IMR-90 (cell line): ENCODE data around the gene CRIP1.

ENCODE experiments used
- BHLHE40 ChIP-seq: fragments of 150-350 bp; IDR thresholded peaks from 2 replicates; pipeline ENCODE4 v1.6.1; 2016; ENCODE audit warnings: mild to moderate bottlenecking, low read depth, low read length
- CEBPB ChIP-seq: IDR thresholded peaks from 2 replicates; pipeline ENCODE4 v1.6.1; 2012; ENCODE audit warnings: low read depth, low read length, improper control_type of control experiment
- CTCF ChIP-seq: conservative IDR thresholded peaks from 2 replicates; pipeline ENCODE4 v1.5.1; 2012; ENCODE audit warnings: mild to moderate bottlenecking, low read depth, low read length, improper control_type of control experiment
- FOS ChIP-seq: fragments of 150-350 bp; IDR thresholded peaks from 2 replicates; pipeline ENCODE4 v1.6.1; 2016; ENCODE audit warnings: low read depth, low read length
- MAFK ChIP-seq: IDR thresholded peaks from 2 replicates; pipeline ENCODE4 v1.6.1; 2012; ENCODE audit warnings: low read depth, low read length, improper control_type of control experiment
- MAZ ChIP-seq: IDR thresholded peaks from 2 replicates; pipeline ENCODE4 v1.6.1; 2012; ENCODE audit warnings: low read depth, mild to moderate bottlenecking, low read length, improper control_type of control experiment, moderate library complexity, borderline replicate concordance
- MXI1 ChIP-seq: IDR thresholded peaks from 2 replicates; pipeline ENCODE4 v1.6.1; 2012; ENCODE audit warnings: low read depth, mild to moderate bottlenecking, low read length, moderate library complexity, borderline replicate concordance
- NFE2L2 ChIP-seq: fragments of 150-350 bp; IDR thresholded peaks from 2 replicates; pipeline ENCODE4 v1.6.1; 2016; ENCODE audit warnings: low read depth, mild to moderate bottlenecking, low read length
- POLR2A ChIP-seq: IDR thresholded peaks from 2 replicates; pipeline ENCODE4 v1.6.1; 2012; ENCODE audit warnings: mild to moderate bottlenecking, low read depth, low read length
- RAD21 ChIP-seq: IDR thresholded peaks from 2 replicates; pipeline ENCODE4 v1.6.1; 2012; ENCODE audit warnings: low read length, improper control_type of control experiment
- RCOR1 ChIP-seq: IDR thresholded peaks from 2 replicates; pipeline ENCODE4 v1.6.1; 2012; ENCODE audit warnings: mild to moderate bottlenecking, low read length, improper control_type of control experiment; ENCODE audit not compliant: insufficient replicate concordance
- RFX5 ChIP-seq: IDR thresholded peaks from 2 replicates; pipeline ENCODE4 v1.8.0; 2012; ENCODE audit warnings: low read depth, mild to moderate bottlenecking, low read length, moderate library complexity
- SMC3 ChIP-seq: fragments of 150-350 bp; IDR thresholded peaks from 2 replicates; pipeline ENCODE4 v1.6.1; 2016; ENCODE audit warnings: low read depth, mild to moderate bottlenecking, antibody characterized with exemption, low read length, moderate library complexity
- TF ChIP-seq, protein P1 (sequence below): fragments of 150-350 bp; IDR thresholded peaks from 2 replicates; pipeline ENCODE4 v1.6.1; 2017; ENCODE audit warnings: mild to moderate bottlenecking, antibody characterized with exemption, low read length, low read depth

- TF ChIP-seq CTCF (no peak), SMC3 (no peak), FOS (no peak), POLR2A (no peak), CEBPB (no peak), RAD21 (no peak), RCOR1 (no peak), BHLHE40 (no peak), NFE2L2 (no peak), RFX5 (no peak), MAZ (no peak), MAFK (no peak), MXI1 (no peak)
- TF ChIP-seq, protein P1, sequence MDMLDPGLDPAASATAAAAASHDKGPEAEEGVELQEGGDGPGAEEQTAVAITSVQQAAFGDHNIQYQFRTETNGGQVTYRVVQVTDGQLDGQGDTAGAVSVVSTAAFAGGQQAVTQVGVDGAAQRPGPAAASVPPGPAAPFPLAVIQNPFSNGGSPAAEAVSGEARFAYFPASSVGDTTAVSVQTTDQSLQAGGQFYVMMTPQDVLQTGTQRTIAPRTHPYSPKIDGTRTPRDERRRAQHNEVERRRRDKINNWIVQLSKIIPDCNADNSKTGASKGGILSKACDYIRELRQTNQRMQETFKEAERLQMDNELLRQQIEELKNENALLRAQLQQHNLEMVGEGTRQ: no peak
Measured at GRCh38 chr14:105490267-105490571, 3.5 kb downstream of the CRIP1 start.
